Head of caudate nucleus (tissue), 42 donors: ENCODE measurements around the gene HECTD2.
"Not testable (repeated sequence)": the region's sequence is repeated elsewhere in the genome, so short reads cannot be mapped to it uniquely, and the experiment has no call there.

Source experiments
- DNase-seq, 42 donors: peaks; one replicate each; pipeline versions ENCODE4 v3.0.0 to v3.0.0-alpha.2; 2020 to 2021; ENCODE audit warnings: mixed read lengths in 7 of 42
- intact Hi-C: fragments of 100-400 bp; cut with DNase I; formaldehyde crosslinking; loops from one replicate; pipeline ENCODE4 v1.15.0; 2022

Gene HECTD2, protein sequence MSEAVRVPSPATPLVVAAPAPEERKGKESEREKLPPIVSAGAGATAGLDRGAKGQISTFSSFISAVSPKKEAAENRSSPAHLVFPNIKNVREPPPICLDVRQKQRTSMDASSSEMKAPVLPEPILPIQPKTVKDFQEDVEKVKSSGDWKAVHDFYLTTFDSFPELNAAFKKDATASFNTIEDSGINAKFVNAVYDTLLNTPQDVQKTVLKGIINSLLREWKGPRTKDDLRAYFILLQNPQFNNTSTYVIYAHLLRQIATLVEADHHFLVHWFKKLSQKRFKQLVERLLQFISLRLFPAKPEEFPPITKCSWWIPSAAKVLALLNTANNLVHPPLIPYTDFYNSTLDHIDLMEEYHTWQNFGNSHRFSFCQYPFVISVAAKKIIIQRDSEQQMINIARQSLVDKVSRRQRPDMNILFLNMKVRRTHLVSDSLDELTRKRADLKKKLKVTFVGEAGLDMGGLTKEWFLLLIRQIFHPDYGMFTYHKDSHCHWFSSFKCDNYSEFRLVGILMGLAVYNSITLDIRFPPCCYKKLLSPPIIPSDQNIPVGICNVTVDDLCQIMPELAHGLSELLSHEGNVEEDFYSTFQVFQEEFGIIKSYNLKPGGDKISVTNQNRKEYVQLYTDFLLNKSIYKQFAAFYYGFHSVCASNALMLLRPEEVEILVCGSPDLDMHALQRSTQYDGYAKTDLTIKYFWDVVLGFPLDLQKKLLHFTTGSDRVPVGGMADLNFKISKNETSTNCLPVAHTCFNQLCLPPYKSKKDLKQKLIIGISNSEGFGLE

DNA sequence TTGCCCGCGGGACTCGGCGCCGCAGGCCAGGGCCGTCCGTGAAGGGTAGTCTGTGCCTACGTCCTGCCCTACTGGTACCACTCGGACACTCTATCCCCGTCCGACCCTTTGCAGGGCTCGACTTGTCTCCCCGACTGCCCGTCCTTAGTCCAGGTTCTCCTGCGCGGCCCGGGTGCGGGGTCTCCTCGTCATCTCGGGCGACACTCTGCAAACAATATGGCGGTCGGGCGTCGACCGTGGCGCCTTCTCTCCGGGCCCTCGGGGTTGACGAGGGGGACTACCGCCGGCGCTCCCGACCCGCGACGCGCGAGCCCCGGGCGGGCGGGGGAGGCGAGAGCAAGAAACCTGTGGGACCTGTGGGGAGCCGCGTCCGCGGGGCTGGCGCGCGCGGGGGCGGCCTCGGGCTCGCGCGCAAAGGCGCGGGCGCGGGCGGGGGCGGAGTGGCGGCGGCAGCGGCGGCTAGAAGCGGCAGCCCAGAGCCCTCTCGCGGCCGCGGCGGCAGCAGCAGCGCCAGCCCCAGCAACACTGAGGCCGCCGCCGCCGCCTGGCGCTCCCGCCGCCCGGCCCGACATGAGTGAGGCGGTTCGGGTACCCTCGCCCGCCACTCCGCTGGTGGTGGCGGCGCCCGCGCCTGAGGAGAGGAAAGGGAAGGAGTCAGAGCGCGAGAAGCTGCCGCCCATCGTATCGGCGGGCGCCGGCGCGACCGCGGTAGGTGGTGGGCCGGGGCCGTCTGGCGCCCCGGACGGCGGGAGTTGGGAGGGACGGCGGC, at the start of gene HECTD2:
TSS of gene HECTD2 (plus strand) at position 476 of the 769 bp plus-strand sequence. CDS start at position 571, 95 bp downstream.
- intact Hi-C loops = no loop called here
- peak; percentile 44 to 93 (median 86) for DNase-seq

DNA sequence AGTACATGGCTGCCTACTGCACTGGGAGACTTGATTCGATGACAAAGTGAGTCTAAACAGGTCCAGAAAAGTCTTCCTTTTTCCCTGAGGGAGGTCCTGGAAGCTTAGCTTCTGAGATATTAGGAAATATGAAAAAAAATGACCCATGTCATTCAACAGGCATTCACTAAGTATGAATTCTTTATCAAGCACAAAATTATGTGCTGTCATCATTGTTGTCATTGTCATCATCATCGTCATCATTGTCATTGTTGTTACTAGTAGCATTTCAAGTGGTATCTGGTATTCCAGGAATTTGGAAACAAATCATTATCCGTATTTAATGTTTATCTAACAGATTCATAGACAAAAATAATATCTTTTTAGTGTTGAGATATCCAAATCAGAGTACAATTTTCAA, 49.7 kb upstream of the HECTD2 start:
- DNase-seq = no peak
- intact Hi-C loops = no loop called here

DNA sequence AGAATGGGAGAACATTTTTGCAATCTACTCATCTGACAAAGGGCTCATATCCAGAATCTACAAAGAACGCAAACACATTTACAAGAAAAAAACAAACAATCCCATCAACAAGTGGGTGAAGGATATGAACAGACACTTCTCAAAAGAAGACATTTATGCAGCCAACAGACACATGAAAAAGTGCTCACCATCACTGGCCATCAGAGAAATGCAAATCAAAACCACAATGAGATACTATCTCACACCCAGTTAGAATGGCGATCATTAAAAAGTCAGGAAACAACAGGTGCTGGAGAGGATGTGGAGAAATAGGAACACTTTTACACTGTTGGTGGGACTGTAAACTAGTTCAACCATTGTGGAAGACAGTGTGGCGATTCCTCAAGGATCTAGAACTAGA, 44.6 kb upstream of the HECTD2 start:
- intact Hi-C loops, DNase-seq: not testable (repeated sequence)

DNA sequence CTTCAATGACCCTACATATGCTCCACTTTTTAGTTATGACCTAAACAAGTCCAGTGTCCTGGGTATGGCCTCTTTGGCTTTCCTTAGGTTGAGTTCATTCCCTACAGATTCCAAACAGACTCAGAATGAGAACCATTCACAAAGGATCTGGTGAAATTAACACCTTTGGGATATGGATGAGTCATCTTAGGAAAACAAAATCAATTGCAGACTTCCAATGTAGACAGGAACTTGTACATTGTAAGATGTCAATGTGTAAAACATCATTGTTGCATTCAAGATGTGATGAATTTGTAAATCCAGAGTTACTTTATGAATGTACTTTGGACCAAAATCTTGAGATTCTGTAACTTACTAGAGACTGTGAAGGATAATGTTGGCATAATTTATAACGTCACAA, 43.4 kb upstream of the HECTD2 start:
- no peak for DNase-seq
- intact Hi-C loops = no loop called here

DNA sequence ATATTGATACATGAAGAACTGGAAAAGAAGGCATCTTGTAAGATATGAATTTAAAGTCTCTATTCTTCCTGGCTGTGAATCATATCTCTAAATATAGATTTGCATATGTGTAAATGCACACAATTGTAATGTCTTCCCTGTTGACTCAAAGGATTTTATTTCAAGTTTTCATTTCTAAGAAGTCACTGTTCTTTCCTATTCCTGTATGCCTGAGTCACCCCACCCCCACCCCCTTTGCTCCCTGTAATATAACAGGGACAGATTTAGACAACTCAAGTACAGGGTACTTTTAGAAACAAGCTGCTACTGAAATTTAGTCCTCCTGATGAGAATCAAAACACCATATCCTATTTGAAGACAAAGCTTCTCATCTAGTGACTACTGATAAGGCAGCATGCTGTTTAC, 43.0 kb upstream of the HECTD2 start:
- intact Hi-C loops = no loop called here
- DNase-seq = no peak

DNA sequence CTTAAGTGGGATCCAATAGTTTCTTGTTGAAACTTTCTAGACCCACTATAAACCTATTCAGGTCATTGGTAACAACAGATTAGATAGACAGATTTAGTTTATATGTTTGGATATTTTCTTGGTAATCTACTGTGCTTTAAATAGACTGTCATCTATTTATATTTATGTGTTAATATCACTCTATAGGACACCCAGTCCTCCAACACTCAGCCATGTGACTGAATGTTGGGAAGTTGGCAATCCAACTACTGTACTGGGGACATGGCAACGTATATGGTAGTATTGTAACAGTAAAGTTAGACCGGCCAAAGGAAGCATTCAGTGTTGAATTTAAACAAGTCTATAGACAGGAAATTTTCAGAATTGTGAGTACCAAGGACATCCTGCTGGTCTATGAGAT, 42.6 kb upstream of the HECTD2 start:
- DNase-seq = no peak
- intact Hi-C loops = no loop called here

DNA sequence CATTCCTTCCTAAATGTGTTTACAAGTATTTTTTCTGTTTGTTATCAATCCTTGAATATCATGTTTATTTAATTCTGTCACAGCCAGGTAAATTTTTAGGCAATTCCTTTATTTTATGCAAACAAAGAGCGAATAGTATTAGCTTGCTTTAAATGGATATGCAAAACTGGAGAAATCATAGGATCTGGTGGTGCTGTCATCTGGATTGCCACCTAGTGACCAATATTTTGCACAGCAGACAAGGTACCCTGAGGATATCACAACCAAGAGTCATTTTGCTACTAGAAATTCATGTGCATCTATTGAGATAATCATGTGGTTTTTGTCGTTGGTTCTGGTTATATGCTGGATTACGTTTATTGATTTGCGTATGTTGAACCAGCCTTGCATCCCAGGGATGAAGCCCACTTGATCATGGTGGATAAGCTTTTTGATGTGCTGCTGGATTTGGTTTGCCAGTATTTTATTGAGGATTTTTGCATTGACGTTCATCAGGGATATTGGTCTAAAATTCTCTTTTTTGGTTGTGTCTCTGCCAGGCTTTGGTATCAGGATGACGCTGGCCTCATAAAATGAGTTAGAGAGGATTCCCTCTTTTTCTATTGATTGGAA, 40.1 kb upstream of the HECTD2 start:
- DNase-seq, intact Hi-C loops: not testable (repeated sequence)

DNA sequence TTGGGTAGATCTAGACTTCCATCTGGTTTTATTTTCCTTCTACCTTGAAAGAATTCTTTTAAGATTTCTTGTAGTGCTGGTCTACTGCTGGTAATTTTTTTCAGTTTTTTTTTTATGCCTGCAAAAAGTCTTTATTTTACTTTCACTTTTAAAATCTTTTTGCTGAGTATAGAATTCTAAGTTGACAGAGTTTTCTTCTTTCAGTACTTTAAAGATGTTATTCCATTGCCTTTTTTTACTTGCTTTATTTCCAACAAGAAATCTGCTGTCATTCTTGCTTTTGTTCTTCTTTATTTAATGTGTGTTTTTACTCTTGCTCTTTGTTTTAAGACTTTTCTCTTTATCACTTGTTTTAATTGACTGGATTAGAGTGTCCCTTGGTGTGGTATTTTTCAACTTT, 36.1 kb upstream of the HECTD2 start:
- intact Hi-C loops = no loop called here

DNA sequence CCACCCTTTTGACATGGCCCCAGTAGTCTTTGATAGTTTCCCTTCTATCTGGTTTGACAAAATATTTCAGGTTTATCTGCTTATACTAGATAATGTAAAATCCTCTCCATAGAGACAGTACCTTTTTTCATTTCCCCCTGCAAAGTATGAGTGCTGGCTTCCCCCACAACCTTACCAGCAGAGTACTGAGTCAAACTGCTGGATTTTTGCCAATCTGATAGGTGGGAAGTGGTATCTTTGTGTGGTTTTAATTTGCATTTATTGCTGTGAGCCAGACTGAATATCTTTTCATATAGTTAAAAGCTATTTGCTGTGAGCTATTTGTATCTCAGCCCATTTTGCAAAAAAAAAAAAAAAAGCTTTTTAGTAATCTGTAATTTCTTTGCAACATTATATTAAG, 32.1 kb upstream of the HECTD2 start:
- DNase-seq = peak in 19 of 42 donors; percentile 4 to 78 (median 48)
- intact Hi-C loops = no loop called here

More for the DNA sequence above, 36.1 kb upstream of the HECTD2 start:
- no peak for DNase-seq

DNA sequence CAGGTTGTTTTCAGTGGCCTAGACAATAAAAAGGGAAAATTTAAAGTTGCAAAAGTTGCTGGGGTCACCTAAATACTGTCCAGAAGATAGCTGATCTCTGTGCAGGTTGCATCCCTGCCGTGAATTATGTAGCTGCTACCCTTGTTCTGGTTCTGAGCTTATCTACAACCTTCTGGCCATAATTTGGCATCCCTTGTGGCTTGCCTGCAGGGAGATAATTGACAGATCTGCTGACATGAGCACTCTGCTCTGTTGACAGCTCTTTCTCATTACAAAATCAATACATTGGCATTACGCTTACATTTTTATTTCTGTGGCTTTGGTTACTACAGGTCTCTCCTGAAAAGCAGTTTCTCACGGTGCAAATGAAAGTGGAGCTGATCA, 29.3 kb upstream of the HECTD2 start:
- intact Hi-C loops = loop anchor here (10.0 kb wide), 1 partner anchor 86 kb away; no protein-coding TSS in a partner anchor

DNA sequence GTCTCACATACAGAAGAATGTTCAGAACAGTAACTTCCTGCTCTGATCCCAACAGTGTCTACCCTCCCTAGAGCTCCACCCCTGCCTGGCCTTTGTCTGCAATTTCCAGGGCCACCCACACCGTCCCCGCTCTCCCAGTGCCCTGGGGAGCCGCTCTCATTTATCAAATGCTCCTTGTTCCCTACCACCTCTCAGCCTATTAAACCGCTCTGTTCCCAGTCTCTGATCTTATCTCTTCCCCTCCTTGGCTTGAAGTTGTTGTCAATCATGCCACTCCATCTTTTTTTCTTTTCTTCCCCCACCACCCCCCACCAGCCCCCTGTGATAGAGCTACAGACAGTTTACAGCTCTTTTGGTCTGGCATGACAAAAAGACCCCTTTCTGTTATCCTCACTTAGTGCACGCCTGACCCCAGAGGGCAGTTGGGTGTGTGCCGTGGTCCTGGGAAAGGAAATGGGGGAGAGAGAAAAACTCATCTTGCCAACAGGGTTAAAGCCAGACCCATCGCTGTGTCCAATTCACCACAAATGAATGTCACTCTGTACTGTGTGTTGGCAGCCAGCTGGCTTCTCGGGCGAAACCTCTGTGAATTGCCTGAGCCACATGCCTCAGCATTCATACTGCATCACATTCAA, 28.8 kb upstream of the HECTD2 start:
- intact Hi-C loops = loop anchor here (10.0 kb wide), 1 partner anchor 87 kb away; no protein-coding TSS in a partner anchor
- peak in 28 of 42 donors; percentile 8 to 58 (median 23) for DNase-seq

More for the DNA sequence above, 29.3 kb upstream of the HECTD2 start:
- DNase-seq = no peak

DNA sequence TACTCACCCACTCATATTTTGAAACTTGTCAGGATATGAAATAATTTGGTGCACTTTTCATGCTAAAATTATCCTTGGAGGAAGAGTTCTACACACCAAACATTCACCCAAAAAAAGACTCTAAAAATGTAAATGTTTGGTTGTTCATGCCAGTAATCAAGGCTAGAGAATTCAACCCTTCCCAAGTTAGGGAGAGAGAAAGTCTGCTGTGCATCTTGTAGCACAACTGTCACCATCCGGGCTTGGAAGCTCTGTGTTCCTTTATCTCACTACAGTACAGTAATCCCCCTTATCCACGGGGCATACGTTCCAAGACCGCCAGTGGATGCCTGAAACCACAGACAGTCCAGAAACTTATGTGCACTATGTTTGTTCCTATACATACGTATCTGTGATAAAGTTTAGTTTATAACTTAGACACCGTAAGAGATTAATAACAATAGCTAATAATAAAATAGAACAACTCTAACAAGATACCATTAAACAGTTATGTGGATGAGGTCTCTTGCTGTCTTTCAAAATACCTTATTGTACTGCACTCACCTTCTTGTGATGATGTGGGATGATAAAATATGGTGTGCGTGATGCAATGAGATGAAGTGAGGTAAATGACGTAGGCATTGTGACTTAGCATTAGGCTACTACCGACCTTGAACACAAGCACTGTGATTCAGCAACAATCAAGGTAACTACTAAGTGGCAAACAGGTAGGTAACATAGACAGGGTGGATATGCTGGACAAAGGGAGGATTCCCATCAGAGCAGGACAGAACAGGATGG, 24.6 kb upstream of the HECTD2 start:
- DNase-seq = no peak
- intact Hi-C loops = loop anchor here (10.0 kb wide), 1 partner anchor 91 kb away; no protein-coding TSS in a partner anchor

DNA sequence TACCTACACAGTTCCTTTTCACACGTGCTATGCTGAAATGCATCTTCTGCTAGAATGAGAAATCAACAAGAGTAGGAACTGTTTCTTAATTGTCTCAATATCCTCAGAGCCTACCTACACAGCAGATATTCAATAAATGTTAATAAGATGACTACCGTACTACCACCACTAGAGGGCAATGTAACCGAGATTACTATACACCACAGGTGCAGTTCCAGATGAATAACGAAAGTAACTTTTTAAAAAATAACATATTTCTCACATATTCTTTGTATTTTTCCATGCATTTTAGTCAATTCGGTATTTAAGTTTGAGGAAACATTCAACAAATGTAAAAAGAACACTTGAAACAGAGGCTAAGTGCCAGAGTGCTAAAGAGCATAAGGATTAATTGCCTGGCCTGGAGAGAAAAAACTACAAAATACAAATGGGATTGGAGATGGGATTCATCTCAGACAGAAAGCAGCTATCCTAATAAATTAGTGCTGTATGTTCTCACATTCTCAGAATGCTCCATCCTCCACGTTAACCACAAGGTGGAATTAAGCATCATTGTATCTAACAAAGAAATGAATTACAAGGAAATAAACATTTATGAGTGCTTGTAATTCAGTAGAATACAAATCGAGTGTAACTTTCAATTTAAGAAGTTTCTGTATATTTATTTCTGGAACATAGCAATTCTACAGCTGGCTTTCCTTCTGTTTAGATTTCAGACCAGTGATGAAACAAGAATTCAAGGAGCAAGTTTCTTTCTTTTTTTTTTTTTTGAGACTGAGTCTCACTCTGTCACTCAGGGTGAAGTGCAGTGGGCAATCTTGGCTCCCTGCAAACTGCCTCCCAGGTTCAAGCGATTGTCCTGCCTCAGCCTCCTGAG, 20.3 kb upstream of the HECTD2 start:
- intact Hi-C loops = loop anchor here (10.0 kb wide), 1 partner anchor 95 kb away; no protein-coding TSS in a partner anchor
- DNase-seq = peak in 7 of 42 donors; percentile 22 to 57 (median 30)

DNA sequence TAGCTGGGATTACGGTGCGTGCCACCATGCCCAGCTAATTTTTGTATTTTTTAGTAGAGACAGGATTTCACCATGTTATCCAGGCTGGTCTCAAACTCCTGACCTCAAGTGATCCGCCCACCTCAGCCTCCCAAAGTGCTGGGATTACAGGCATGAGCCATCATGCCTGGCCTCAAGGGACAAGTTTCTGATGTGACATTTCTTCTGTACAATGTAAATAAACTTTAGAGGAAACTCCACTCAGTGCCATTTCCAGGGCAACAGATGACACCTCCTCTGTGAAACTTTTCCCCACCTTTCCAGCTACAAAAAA, 19.7 kb upstream of the HECTD2 start:
- intact Hi-C loops, DNase-seq: not testable (repeated sequence)

DNA sequence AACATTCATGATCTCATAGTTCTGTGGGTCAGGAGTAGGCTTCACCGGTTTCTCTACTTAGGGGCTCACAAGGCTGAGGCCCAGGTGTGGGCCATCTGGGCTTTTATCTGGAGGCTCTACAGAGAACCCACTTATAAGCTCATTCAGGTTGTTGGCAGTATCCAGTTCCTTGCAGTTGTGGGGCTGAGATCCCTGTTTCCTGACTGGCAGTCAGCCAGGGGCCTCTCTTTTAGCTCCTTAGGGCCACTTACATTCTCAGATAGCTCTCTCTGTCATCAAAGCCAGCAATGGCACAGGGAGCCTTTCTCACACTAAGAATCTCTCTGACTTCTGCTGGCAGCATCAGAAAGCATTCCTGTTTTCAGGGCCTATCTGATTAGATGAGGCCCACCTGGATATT, 18.2 kb upstream of the HECTD2 start:
- intact Hi-C loops = no loop called here
- no peak for DNase-seq

DNA sequence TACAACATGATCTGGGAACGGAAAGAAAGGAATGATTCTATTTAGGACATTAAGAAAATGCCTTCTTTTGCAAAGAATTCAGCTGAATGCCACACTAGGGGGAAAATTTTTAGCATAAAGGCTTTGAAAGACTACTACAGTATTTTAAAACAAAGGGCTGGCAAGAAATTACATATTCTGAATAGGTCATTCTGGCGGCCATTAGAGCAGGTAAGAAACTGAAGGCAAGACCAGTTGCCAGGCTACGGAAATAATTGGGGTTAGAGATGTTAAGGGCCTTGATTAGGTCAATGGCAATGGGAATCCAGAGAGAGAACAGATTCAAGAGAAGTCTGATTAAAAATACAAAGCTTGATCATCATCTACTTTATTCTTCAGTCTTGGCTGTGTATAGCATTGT, 3.8 kb upstream of the HECTD2 start:
- intact Hi-C loops = no loop called here
- no peak for DNase-seq
